PC-3 (cell line): ENCODE data around the gene LCAT.

ENCODE experiments used
- CTCF ChIP-seq: fragments of 300-600 bp; sonication (generic); conservative IDR thresholded peaks from 2 replicates; pipeline ENCODE4 v1.5.1; 2017; ENCODE audit warnings: antibody characterized with exemption, low read depth, mild to moderate bottlenecking, low read length
- EZH2 ChIP-seq: fragments of 300-600 bp; sonication (generic); IDR thresholded peaks from one replicate; pipeline ENCODE4 v1.6.1; 2017; ENCODE audit warnings: antibody characterized with exemption, mild to moderate bottlenecking, low read length; ENCODE audit not compliant: unreplicated experiment
- EZH2phosphoT487 ChIP-seq: fragments of 300-600 bp; sonication (generic); IDR thresholded peaks from 2 replicates; pipeline ENCODE4 v1.6.1; 2018; ENCODE audit warnings: mild to moderate bottlenecking, antibody characterized with exemption, low read length, borderline replicate concordance

- no peak for TF ChIP-seq EZH2phosphoT487
- no peak for TF ChIP-seq EZH2
- TF ChIP-seq CTCF, result no peak; the same call in 1 of the 2 replicates
These were observed 17.7 kb downstream of the LCAT start for GRCh38 chr16:67926181-67926750.
